Ascending aorta (tissue), 2 donors: ENCODE results near the gene SLC34A1. TPM values are rescaled to one million over a fixed set of nuclear protein-coding genes. Genes with fewer than 3 reads are reported as not detected.
"Not testable (repeated sequence)": the region's sequence is repeated elsewhere in the genome, so short reads cannot be mapped to it uniquely, and the experiment has no call there.

Experiments
- DNase-seq, 2 donors: peaks; one replicate each; pipeline ENCODE4 v3.0.0-alpha.2; 2019; ENCODE audit warnings: low spot score in 2 of 2
- H3K27ac ChIP-seq, 2 donors: fragments of 200-600 bp; sonication (generic); one replicate each; pipeline ENCODE4 v1.5.1; 2016 to 2017; ENCODE audit warnings: mild to moderate bottlenecking in 1 of 2
- H3K27me3 ChIP-seq: fragments of 200-600 bp; sonication (generic); one replicate; pipeline ENCODE4 v1.5.1; 2017
- H3K36me3 ChIP-seq, 2 donors: fragments of 200-600 bp; sonication (generic); one replicate each; pipeline ENCODE4 v1.5.1; 2016
- H3K4me1 ChIP-seq, 2 donors: fragments of 200-600 bp; sonication (generic); one replicate each; pipeline ENCODE4 v1.5.1; 2016 to 2017; ENCODE audit warnings: mild to moderate bottlenecking in 1 of 2
- H3K4me3 ChIP-seq, 2 donors: fragments of 200-600 bp; sonication (generic); one replicate each; pipeline ENCODE4 v1.5.1; 2016 to 2017; ENCODE audit warnings: mild to moderate bottlenecking in 1 of 2
- H3K9me3 ChIP-seq, 2 donors: fragments of 200-600 bp; sonication (generic); one replicate each; pipeline ENCODE4 v1.5.1; 2016
- intact Hi-C: fragments of 100-400 bp; cut with DNase I; formaldehyde crosslinking; loops from one replicate; pipeline ENCODE4 v1.15.1; 2023
- total RNA-seq: library from RNA; depleted of rRNA; stranded (reverse); fragments of >200 nt; gene quantifications from one replicate; pipeline ENCODE4 v1.1.0, GENCODE V29; 2016
- TF ChIP-seq, protein P1 (sequence below), 3 experiments: fragments of 200-600 bp in 2 of 3; fragments of 450-650 bp in 1 of 3; sonication (generic) in 2 of 3; IDR thresholded peaks; one replicate each; pipeline ENCODE4 v1.5.1; 2016 to 2019; ENCODE audit warnings: antibody characterized with exemption in 3 of 3, mild to moderate bottlenecking in 1 of 3, moderate library complexity in 1 of 3

The SLC34A1 gene
- total RNA-seq, 1 donor from 2014 or later: not detected

DNA sequence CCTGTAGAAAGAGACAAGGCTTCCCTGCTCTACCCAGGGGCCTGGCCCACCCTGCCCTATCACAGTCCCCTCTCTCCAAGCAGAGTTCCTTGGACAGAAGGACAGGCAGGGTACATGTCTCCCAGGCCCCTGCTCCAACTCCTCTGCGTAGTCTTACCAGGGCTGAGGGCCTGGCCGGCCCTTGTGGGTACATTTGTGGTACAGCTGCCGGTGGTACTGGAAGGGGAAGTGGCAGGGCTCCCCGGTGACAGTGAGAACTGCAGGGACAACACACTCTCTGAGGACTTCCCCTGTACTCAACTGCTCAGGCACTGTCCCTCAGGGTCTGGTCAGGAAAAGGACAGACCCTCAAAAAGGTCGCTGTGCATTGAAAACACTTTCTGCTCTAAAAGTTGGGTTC, 21.6 kb downstream of the SLC34A1 start:
- H3K9me3 ChIP-seq: no peaks in the 10 kb centered on the region
- no peak overlapping the region for H3K27ac ChIP-seq
- TF ChIP-seq, protein P1, sequence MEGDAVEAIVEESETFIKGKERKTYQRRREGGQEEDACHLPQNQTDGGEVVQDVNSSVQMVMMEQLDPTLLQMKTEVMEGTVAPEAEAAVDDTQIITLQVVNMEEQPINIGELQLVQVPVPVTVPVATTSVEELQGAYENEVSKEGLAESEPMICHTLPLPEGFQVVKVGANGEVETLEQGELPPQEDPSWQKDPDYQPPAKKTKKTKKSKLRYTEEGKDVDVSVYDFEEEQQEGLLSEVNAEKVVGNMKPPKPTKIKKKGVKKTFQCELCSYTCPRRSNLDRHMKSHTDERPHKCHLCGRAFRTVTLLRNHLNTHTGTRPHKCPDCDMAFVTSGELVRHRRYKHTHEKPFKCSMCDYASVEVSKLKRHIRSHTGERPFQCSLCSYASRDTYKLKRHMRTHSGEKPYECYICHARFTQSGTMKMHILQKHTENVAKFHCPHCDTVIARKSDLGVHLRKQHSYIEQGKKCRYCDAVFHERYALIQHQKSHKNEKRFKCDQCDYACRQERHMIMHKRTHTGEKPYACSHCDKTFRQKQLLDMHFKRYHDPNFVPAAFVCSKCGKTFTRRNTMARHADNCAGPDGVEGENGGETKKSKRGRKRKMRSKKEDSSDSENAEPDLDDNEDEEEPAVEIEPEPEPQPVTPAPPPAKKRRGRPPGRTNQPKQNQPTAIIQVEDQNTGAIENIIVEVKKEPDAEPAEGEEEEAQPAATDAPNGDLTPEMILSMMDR (IDR thresholded peaks at IDR 0.05): no peak
- no peak for DNase-seq
- no peak overlapping the region for H3K4me3 ChIP-seq
- no peaks in the 10 kb centered on the region for H3K36me3 ChIP-seq
- H3K27me3 ChIP-seq: peaks cover 27% of the 10 kb centered on the region
- intact Hi-C loops: no loop called here
- H3K4me1 ChIP-seq: peaks cover 17 to 21% of the 10 kb centered on the region in 2 donors

DNA sequence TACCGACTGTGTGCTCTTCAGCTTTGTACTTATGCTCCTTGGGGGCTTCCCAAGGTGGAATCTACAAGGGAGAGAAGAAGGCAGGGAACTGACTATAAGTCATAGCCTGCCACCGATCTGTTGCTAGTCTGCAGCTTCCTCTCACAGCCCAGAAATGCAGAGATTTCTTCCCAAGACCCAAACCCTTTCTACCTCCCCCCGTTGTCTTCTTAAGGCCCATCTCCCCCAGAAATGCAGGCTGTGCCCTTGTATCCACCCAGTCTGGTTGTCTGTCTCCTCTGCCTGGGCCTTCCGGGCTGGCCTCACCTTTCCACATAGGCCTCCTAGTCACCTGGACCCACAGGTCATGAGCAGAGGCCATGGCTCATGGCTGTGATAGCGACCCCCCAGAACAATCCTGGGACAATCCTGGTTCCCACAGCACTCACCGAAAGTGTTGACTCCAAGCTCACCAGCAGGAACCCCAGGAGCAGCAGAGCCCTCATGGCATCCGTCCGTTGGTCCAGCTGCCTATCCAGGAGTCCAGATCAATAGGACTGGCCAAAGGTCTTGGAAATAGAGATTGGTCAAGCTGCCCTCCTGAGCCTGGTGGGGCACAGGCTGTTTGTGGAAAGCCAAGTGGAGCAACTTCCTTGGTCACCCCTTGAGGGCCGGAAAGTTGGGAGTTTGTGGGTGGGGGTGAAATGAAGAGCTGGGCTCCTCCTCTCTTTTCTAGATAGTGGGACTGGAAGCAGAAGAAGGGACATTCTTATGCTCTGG, 25.0 kb downstream of the SLC34A1 start, which contains the start of gene F12:
F12 (minus strand) TSS at position 522 of the 759 bp plus-strand sequence; CDS start at position 485, 37 bp downstream.
- intact Hi-C loops: no loop called here
- Histone ChIP-seq H3K36me3 (no peaks in the 10 kb centered on the region), H3K27me3 (no peaks in the 10 kb centered on the region), H3K9me3 (no peaks in the 10 kb centered on the region), H3K4me3 (no peak within 1 kb of the TSS), H3K27ac (no peak within 1 kb of the TSS), H3K4me1 (peaks cover 3 to 4% of the 10 kb centered on the region in 2 donors)
- TF ChIP-seq, protein P1 (IDR thresholded peaks at IDR 0.05): no peak
- no peak for DNase-seq

DNA sequence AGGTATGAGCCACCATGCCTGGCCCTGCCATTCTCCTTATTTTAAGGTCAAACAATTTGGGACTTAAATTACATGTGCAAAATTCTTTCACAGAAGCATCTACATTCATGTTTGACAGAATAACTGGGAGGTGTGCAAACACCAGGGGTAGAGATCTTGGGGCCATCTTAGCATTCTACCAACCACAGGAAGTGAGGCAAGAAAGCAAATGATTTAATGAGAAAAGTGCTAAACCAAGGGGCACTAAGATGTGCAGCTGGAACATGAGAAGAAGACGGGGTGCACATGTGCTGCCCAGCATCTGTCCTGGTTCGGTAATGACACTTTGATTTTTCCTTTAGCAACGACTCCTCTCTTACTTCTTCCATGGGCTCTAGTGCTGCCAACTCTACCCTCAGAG, 26.3 kb downstream of the SLC34A1 start:
- Histone ChIP-seq H3K36me3 (no peaks in the 10 kb centered on the region), H3K4me1 (no peaks in the 10 kb centered on the region), H3K27ac (no peak overlapping the region), H3K9me3 (no peaks in the 10 kb centered on the region), H3K4me3 (no peak overlapping the region), H3K27me3 (no peaks in the 10 kb centered on the region)
- TF ChIP-seq, protein P1 (IDR thresholded peaks at IDR 0.05): no peak
- intact Hi-C loops: no loop called here
- no peak for DNase-seq

DNA sequence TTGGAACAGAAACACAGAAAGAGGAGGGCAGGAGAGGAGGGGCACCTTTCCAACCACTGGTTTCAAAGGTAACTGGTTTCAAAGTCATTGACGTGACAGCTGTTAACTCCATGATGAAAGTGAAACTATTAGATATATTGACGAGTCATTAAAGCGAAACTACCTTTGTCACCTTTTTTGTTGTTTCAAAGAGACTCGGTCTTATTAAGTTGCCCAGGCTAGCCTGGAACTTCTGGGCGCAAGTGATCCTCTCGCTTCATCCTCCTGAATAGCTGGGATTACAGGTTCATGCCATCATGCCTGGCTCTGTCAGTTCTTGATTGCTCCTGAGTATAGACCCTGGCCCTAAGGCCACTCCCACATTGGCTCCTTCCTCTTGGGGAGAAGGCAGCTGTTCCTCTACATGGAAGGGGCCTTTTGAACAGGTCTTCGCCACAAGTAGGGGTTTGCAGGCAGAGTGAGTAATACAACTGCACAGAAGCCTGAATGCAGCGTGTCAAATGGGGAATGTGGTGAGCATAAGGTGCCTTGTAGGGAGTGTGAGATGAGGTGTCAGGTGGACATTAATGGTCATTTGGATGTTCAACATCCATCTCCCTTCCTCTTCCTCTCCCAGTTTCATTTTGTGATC, 28.5 kb downstream of the SLC34A1 start:
- Histone ChIP-seq H3K27me3 (no peaks in the 10 kb centered on the region), H3K4me3 (no peak overlapping the region), H3K27ac (no peak overlapping the region), H3K36me3 (no peaks in the 10 kb centered on the region), H3K9me3 (no peaks in the 10 kb centered on the region), H3K4me1 (no peaks in the 10 kb centered on the region)
- DNase-seq: no peak
- TF ChIP-seq, protein P1 (IDR thresholded peaks at IDR 0.05): no peak
- intact Hi-C loops: no loop called here

DNA sequence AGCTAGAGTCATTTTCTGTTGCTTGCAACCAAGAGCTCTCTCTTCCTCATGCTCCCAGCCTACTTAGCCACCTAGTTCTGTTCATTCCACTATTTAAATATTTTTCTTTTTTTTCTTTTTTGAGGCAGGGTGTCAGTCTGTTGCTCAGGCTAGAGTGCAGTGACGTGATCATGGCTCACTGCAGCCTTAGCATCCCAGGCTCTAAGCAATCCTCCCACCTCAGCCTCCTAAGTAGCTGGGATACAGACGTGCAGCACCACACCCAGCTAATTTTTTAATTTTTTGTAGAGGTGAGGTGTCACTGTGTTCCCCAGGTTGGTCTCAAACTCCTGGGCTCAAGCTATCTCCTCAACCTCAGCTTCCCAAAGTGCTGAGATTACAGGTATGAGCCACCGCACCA, 30.2 kb downstream of the SLC34A1 start:
- no peak for DNase-seq
- intact Hi-C loops: no loop called here
- Histone ChIP-seq H3K9me3 (no peaks in the 10 kb centered on the region), H3K4me1 (no peaks in the 10 kb centered on the region), H3K4me3 (no peak overlapping the region), H3K27ac (no peak overlapping the region), H3K36me3 (no peaks in the 10 kb centered on the region), H3K27me3 (no peaks in the 10 kb centered on the region)
- TF ChIP-seq, protein P1 (IDR thresholded peaks at IDR 0.05): no peak

DNA sequence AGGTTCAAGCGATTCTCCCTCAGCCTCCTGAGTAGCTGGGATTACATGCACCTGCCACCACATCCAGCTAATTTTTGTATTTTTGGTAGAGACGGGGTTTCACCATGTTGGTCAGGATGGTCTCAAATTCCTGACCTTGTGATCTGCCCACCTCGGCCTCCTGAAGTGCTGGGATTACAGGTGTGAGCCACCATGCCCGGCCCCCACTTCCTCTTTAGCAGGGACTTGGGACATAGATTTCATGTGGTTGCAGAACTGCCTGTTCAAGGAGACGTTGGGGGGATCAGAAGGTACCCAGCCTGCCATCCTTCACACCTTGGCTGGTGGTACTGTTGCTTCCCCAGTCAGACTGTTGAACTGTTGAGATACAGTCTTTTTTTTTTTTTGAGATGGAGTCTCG, 32.8 kb downstream of the SLC34A1 start:
- H3K27me3 ChIP-seq, DNase-seq, H3K36me3 ChIP-seq, H3K4me1 ChIP-seq, H3K4me3 ChIP-seq, H3K9me3 ChIP-seq, intact Hi-C loops, H3K27ac ChIP-seq: not testable (repeated sequence)
